DND-41 (cell line): ENCODE results near the gene MAP7.

Source experiments
- ATAC-seq: fragments of 200-7000 bp; cut with Tn5 transposase; 3 replicates; pipeline ENCODE4 v1.9.1; 2021; ENCODE audit warnings: low read depth; ENCODE audit not compliant: insufficient read depth
- DNase-seq: peaks from one replicate; pipeline ENCODE4 v3.0.0-alpha.2; 2020
- H2AFZ ChIP-seq: 2 replicates; pipeline ENCODE4 v1.6.0; 2012; ENCODE audit warnings: low read depth, low read length
- H3K27ac ChIP-seq: 2 replicates; pipeline ENCODE4 v1.5.1; 2012; ENCODE audit warnings: low read length, inconsistent platforms
- H3K27me3 ChIP-seq: fragments of 200-600 bp; sonication (generic); 2 replicates; pipeline ENCODE4 v1.6.0; 2012; ENCODE audit warnings: low read length, mild to moderate bottlenecking, inconsistent platforms; ENCODE audit not compliant: insufficient read depth, poor library complexity
- H3K36me3 ChIP-seq: 2 replicates; pipeline ENCODE4 v1.5.1; 2012; ENCODE audit warnings: low read length, inconsistent platforms; ENCODE audit not compliant: insufficient read depth
- H3K4me1 ChIP-seq: 2 replicates; pipeline ENCODE4 v1.5.1; 2012; ENCODE audit warnings: mild to moderate bottlenecking, low read length; ENCODE audit not compliant: insufficient read depth
- H3K4me2 ChIP-seq: 2 replicates; pipeline ENCODE4 v1.6.0; 2012; ENCODE audit warnings: mild to moderate bottlenecking, moderate library complexity, low read length, inconsistent platforms; ENCODE audit not compliant: insufficient read depth
- H3K4me3 ChIP-seq, 2 experiments: fragments of 200-600 bp in 1 of 2; shearing (Covaris generic) in 1 of 2; 2 replicates each; pipeline ENCODE4 v1.5.1; 2012 to 2016; ENCODE audit warnings: inconsistent platforms in 2 of 2, low read length in 2 of 2, mild to moderate bottlenecking in 2 of 2, low read depth in 1 of 2, moderate library complexity in 1 of 2
- H3K79me2 ChIP-seq: 2 replicates; pipeline ENCODE4 v1.6.0; 2012; ENCODE audit warnings: low read length, inconsistent platforms; ENCODE audit not compliant: insufficient read depth
- H3K9ac ChIP-seq: 2 replicates; pipeline ENCODE4 v1.6.0; 2012; ENCODE audit warnings: low read depth, mild to moderate bottlenecking, inconsistent platforms, low read length, moderate library complexity
- H3K9me3 ChIP-seq: 2 replicates; pipeline ENCODE4 v1.5.1; 2012; ENCODE audit warnings: low read length, moderate library complexity, mild to moderate bottlenecking, inconsistent platforms; ENCODE audit not compliant: insufficient read depth, severe bottlenecking
- H4K20me1 ChIP-seq: 2 replicates; pipeline ENCODE4 v1.6.0; 2012; ENCODE audit warnings: low read length; ENCODE audit not compliant: insufficient read depth
- EZH2 ChIP-seq: IDR thresholded peaks from 3 replicates; pipeline ENCODE4 v1.6.1; 2012; ENCODE audit warnings: borderline replicate concordance, low read depth, mild to moderate bottlenecking, moderate library complexity, low read length, inconsistent platforms; ENCODE audit not compliant: severe bottlenecking
- TF ChIP-seq, protein P1 (sequence below): IDR thresholded peaks from 2 replicates; pipeline ENCODE4 v1.5.1; 2012; ENCODE audit warnings: borderline replicate concordance, low read length, moderate library complexity, mild to moderate bottlenecking; ENCODE audit not compliant: poor library complexity, severe bottlenecking; ENCODE audit errors: extremely low read depth

Gene MAP7

DNA sequence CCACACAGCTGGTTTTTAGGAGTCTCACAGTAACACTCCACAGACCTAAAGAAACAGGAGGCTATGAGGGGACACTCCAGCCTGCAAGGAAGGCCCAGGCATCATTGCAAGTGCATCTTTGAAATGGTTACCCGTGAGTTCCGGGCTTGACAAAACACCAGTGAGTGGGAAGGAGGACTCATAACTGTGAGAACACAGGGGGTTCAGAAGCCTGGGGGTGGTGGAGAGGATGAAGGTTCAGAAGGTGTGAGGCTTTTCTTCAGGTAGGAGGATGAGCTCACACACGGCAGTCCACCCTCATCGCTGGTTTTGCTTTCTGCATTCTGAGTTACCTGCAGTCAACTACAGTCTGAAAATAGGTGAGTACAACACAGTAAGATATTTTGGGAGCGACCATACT lies 39.9 kb downstream of the MAP7 start:
- H3K27me3 ChIP-seq = peaks cover 4% of the 10 kb centered on the region
- no peaks in the 10 kb centered on the region for H3K79me2 ChIP-seq
- no peak for DNase-seq
- H3K9me3 ChIP-seq = no peaks in the 10 kb centered on the region
- H3K27ac ChIP-seq = no peak overlapping the region
- no peaks in the 10 kb centered on the region for H3K4me1 ChIP-seq
- H2AFZ ChIP-seq = no peak overlapping the region
- no peak overlapping the region for H3K9ac ChIP-seq
- TF ChIP-seq, protein P1, sequence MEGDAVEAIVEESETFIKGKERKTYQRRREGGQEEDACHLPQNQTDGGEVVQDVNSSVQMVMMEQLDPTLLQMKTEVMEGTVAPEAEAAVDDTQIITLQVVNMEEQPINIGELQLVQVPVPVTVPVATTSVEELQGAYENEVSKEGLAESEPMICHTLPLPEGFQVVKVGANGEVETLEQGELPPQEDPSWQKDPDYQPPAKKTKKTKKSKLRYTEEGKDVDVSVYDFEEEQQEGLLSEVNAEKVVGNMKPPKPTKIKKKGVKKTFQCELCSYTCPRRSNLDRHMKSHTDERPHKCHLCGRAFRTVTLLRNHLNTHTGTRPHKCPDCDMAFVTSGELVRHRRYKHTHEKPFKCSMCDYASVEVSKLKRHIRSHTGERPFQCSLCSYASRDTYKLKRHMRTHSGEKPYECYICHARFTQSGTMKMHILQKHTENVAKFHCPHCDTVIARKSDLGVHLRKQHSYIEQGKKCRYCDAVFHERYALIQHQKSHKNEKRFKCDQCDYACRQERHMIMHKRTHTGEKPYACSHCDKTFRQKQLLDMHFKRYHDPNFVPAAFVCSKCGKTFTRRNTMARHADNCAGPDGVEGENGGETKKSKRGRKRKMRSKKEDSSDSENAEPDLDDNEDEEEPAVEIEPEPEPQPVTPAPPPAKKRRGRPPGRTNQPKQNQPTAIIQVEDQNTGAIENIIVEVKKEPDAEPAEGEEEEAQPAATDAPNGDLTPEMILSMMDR = no peak
- no peak for TF ChIP-seq EZH2
- no peak overlapping the region for H3K4me3 ChIP-seq
- H3K36me3 ChIP-seq = no peaks in the 10 kb centered on the region
- no peak overlapping the region for H3K4me2 ChIP-seq
- no peaks in the 10 kb centered on the region for H4K20me1 ChIP-seq
- ATAC-seq = no peak

DNA sequence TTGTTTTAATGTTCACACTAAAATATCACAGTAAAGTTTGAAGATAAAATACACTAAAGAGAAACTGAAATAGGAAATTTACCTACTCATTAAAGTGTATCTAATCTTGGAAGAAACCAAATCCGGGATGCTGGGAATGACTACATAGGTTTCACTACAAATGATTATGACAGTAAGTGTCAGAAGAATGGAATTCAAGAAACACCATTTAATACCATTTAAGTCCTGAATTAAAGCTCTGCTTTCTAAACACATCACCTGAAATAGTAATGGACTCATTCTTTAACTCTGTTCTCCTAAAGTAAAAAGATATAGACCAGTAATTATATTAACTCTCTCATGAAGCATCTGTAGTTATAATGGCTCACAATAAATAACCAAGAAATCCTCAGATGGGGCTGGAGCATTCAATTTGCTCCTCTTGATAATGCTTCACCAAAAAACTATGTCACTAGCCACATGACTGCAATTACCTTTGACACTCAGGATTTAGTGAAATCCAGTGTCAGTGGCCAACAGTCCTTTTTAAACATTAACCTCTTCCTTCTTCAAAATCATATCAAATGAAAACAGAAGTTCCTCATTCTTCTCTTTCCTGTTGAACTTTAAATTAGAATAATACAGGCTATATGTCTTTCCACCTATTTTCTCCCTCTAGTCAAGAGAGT lies 41.4 kb downstream of the MAP7 start:
- Histone ChIP-seq H3K9ac (no peak overlapping the region), H3K4me2 (no peak overlapping the region), H3K27me3 (no peaks in the 10 kb centered on the region), H3K27ac (no peak overlapping the region), H4K20me1 (no peaks in the 10 kb centered on the region), H3K4me1 (no peaks in the 10 kb centered on the region), H3K9me3 (no peaks in the 10 kb centered on the region), H3K4me3 (no peak overlapping the region), H3K79me2 (no peaks in the 10 kb centered on the region), H2AFZ (no peak overlapping the region), H3K36me3 (no peaks in the 10 kb centered on the region)
- DNase-seq = no peak
- ATAC-seq = no peak
- TF ChIP-seq EZH2 = no peak
- TF ChIP-seq, protein P1 = no peak

DNA sequence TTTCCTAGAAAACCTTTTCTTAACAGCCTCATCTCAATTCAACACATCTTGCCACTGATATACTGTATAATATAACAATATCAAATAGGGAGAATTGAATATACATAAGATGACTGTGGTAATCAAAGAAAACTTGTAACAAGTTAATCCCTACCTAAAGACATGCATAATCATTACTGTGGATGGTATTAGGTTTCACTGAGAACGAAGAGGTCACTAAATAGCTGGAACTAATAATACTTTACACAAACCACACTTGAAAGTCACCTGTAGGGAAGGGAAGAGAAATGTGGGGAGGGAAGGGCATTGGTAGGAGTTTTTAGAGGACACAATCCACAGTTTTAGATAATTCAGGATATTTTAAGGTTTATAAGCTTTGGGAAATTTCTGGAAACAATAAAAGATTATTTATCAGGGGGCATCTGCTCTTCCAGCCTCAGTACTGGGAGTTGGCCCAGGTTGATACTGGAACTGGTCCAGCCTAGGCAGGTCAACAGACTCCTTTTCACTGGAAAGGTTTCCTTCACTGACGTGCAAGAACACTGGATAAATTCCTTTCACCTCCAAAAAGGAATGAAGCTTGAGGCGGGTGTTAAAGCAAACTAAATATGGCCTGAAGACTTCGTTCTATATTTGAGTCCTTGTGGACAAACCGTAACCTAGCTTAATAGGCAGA lies 44.0 kb downstream of the MAP7 start:
- TF ChIP-seq, protein P1 = no peak
- TF ChIP-seq EZH2 = no peak
- Histone ChIP-seq H3K4me2 (no peak overlapping the region), H3K79me2 (no peaks in the 10 kb centered on the region)

More for the DNA sequence above, 44.0 kb downstream of the MAP7 start:
- no peak for ATAC-seq
- Histone ChIP-seq H3K9ac (no peak overlapping the region), H3K4me3 (no peak overlapping the region), H2AFZ (no peak overlapping the region), H4K20me1 (no peaks in the 10 kb centered on the region), H3K36me3 (no peaks in the 10 kb centered on the region), H3K27ac (no peak overlapping the region), H3K27me3 (no peaks in the 10 kb centered on the region), H3K4me1 (no peaks in the 10 kb centered on the region), H3K9me3 (no peaks in the 10 kb centered on the region)
- no peak for DNase-seq
